Measurements from ENCODE around the gene MDK. TPM values are rescaled to one million over a fixed set of nuclear protein-coding genes. Genes with fewer than 3 reads are reported as not detected.

MDK gene
- total and polyA plus RNA-seq, 2 of the 13 experiments (the other 11 are each of a cell fraction or from before 2014, with no cell fraction given) = 312 to 407 TPM

DNA sequence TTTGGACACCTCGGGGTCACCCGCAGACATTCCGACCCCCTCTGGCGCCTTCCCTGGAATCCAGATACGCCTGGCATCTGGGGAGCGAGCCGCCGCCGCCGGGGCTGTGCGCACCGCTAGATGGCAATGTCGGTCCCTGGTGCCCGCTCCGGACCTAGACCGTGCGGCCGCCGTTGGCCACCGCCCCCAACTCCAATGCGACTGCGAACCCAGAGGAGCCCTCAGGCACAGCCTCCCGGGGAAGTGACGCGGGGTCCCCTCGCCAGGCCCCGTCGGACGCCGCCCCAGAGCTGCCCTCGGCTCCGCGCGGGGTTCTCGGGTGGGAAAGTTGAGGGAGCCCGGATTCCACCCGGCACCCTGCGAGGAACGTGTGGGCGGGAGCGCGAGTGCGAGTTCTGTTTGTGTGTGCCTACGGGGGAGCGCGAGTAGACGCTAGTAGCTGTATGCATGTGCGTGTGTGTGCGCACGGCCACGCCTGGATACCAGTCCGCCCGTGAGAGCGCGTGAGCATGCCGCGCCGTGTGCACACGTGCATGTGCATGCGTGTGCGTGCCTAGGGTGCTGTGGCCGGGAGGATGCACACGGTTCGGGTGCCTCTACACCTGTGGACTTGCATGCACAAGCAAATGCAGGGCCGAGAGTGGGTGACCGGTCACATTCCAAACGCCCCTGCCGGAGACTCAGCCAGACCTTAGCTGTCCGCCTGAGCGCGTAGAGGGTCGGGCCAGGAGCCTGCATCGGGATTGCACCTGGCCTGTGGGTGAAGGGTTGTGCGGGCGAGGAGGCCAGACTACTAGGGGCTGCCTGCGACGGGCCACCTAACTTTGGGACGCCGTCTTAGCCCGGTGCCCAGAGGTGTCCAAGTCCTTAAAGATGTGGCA is 8.2 kb downstream of the MDK start (continued):
- TF ChIP-seq, protein P1, sequence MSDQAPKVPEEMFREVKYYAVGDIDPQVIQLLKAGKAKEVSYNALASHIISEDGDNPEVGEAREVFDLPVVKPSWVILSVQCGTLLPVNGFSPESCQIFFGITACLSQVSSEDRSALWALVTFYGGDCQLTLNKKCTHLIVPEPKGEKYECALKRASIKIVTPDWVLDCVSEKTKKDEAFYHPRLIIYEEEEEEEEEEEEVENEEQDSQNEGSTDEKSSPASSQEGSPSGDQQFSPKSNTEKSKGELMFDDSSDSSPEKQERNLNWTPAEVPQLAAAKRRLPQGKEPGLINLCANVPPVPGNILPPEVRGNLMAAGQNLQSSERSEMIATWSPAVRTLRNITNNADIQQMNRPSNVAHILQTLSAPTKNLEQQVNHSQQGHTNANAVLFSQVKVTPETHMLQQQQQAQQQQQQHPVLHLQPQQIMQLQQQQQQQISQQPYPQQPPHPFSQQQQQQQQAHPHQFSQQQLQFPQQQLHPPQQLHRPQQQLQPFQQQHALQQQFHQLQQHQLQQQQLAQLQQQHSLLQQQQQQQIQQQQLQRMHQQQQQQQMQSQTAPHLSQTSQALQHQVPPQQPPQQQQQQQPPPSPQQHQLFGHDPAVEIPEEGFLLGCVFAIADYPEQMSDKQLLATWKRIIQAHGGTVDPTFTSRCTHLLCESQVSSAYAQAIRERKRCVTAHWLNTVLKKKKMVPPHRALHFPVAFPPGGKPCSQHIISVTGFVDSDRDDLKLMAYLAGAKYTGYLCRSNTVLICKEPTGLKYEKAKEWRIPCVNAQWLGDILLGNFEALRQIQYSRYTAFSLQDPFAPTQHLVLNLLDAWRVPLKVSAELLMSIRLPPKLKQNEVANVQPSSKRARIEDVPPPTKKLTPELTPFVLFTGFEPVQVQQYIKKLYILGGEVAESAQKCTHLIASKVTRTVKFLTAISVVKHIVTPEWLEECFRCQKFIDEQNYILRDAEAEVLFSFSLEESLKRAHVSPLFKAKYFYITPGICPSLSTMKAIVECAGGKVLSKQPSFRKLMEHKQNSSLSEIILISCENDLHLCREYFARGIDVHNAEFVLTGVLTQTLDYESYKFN (CRISPR knock-in tag; conservative IDR thresholded peaks at IDR 0.05) = no peak
- TF ChIP-seq ZNF382 (CRISPR knock-in tag; IDR thresholded peaks at IDR 0.05; ENCODE audit: borderline replicate concordance) = no peak
- TF ChIP-seq, protein P2, sequence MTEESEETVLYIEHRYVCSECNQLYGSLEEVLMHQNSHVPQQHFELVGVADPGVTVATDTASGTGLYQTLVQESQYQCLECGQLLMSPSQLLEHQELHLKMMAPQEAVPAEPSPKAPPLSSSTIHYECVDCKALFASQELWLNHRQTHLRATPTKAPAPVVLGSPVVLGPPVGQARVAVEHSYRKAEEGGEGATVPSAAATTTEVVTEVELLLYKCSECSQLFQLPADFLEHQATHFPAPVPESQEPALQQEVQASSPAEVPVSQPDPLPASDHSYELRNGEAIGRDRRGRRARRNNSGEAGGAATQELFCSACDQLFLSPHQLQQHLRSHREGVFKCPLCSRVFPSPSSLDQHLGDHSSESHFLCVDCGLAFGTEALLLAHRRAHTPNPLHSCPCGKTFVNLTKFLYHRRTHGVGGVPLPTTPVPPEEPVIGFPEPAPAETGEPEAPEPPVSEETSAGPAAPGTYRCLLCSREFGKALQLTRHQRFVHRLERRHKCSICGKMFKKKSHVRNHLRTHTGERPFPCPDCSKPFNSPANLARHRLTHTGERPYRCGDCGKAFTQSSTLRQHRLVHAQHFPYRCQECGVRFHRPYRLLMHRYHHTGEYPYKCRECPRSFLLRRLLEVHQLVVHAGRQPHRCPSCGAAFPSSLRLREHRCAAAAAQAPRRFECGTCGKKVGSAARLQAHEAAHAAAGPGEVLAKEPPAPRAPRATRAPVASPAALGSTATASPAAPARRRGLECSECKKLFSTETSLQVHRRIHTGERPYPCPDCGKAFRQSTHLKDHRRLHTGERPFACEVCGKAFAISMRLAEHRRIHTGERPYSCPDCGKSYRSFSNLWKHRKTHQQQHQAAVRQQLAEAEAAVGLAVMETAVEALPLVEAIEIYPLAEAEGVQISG (CRISPR knock-in tag; IDR thresholded peaks at IDR 0.05) = peak; percentile 76
- TF ChIP-seq, protein P3, sequence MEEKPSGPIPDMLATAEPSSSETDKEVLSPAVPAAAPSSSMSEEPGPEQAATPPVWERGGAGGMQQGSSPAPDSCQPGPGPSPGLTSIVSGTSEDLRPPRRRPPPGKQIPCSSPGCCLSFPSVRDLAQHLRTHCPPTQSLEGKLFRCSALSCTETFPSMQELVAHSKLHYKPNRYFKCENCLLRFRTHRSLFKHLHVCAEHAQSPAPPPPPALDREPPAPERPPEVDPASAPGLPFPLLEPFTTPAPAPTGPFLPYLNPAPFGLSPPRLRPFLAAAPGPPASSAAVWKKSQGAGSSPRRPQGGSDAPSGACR (CRISPR knock-in tag; IDR thresholded peaks at IDR 0.05) = no peak
- no peak for TF ChIP-seq ZNF792 (CRISPR knock-in tag; IDR thresholded peaks at IDR 0.05)
- TF ChIP-seq SMAD3 (CRISPR knock-in tag; IDR thresholded peaks at IDR 0.05) = no peak
- TF ChIP-seq ZFP41 (CRISPR knock-in tag; IDR thresholded peaks at IDR 0.05; ENCODE audit: borderline replicate concordance) = no peak
- TF ChIP-seq, protein P4, sequence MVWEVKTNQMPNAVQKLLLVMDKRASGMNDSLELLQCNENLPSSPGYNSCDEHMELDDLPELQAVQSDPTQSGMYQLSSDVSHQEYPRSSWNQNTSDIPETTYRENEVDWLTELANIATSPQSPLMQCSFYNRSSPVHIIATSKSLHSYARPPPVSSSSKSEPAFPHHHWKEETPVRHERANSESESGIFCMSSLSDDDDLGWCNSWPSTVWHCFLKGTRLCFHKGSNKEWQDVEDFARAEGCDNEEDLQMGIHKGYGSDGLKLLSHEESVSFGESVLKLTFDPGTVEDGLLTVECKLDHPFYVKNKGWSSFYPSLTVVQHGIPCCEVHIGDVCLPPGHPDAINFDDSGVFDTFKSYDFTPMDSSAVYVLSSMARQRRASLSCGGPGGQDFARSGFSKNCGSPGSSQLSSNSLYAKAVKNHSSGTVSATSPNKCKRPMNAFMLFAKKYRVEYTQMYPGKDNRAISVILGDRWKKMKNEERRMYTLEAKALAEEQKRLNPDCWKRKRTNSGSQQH (CRISPR knock-in tag; IDR thresholded peaks at IDR 0.05; ENCODE audit: low read depth) = no peak; the same call in 1 of the 2 replicates
- no peak for TF ChIP-seq ZNF180 (CRISPR knock-in tag; IDR thresholded peaks at IDR 0.05; ENCODE audit: borderline replicate concordance, low read depth)
- TF ChIP-seq ZNF788 (CRISPR knock-in tag; IDR thresholded peaks at IDR 0.05; ENCODE audit: borderline replicate concordance) = peak; percentile 26; the same call in 1 of the 2 replicates
- no peak for TF ChIP-seq MYNN (CRISPR knock-in tag; IDR thresholded peaks at IDR 0.05; ENCODE audit: low read depth)
- no peak for TF ChIP-seq ATAD3A (CRISPR knock-in tag; IDR thresholded peaks at IDR 0.05)
- TF ChIP-seq, protein P5, sequence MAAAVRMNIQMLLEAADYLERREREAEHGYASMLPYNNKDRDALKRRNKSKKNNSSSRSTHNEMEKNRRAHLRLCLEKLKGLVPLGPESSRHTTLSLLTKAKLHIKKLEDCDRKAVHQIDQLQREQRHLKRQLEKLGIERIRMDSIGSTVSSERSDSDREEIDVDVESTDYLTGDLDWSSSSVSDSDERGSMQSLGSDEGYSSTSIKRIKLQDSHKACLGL (CRISPR knock-in tag; IDR thresholded peaks at IDR 0.05) = no peak; the same call in 1 of the 2 replicates
- TF ChIP-seq ZNF101 (CRISPR knock-in tag; IDR thresholded peaks at IDR 0.05; ENCODE audit: borderline replicate concordance, low read depth) = no peak
- TF ChIP-seq TBL1XR1 (IDR thresholded peaks at IDR 0.05; ENCODE audit: borderline replicate concordance, low read length, partially characterized antibody) = no peak
- TF ChIP-seq PCBP2 (optimal IDR thresholded peaks at IDR 0.05; ENCODE audit: low read depth, low read length, poor library complexity, severe bottlenecking) = no peak
- no peak for TF ChIP-seq GTF3A (CRISPR knock-in tag; conservative IDR thresholded peaks at IDR 0.05)
- no peak for TF ChIP-seq PAF1 (CRISPR knock-in tag; IDR thresholded peaks at IDR 0.05)

All from HepG2 (cell line).